GM18517 (cell line): ENCODE results near the gene HPS1.

ENCODE experiments used
- ATAC-seq: cut with Tn5 transposase; IDR thresholded peaks from one replicate; pipeline ENCODE4 v1.9.1; 2021; ENCODE audit warnings: mild to moderate bottlenecking, moderate library complexity; ENCODE audit not compliant: unreplicated experiment

The HPS1 gene

DNA sequence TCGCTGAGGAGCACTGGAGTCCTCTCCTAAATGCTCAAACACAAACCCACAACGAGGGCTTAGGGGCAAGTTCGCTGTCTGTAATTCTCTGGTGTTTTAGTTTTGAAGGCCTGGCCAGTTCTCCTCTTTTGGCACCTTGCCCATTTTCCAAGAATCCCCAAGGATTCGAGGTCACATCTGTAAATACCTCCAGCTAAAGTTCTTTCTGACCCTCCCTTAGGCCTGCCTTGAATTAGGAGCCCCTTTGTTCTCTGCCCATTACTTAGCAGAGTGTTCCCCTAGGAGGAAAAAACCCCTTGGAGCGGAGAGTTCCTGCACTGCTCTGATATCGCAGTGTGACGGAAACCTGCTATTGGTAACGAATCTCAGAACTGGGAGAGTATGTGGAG is 31.0 kb downstream of the HPS1 start:
- ATAC-seq: no peak

DNA sequence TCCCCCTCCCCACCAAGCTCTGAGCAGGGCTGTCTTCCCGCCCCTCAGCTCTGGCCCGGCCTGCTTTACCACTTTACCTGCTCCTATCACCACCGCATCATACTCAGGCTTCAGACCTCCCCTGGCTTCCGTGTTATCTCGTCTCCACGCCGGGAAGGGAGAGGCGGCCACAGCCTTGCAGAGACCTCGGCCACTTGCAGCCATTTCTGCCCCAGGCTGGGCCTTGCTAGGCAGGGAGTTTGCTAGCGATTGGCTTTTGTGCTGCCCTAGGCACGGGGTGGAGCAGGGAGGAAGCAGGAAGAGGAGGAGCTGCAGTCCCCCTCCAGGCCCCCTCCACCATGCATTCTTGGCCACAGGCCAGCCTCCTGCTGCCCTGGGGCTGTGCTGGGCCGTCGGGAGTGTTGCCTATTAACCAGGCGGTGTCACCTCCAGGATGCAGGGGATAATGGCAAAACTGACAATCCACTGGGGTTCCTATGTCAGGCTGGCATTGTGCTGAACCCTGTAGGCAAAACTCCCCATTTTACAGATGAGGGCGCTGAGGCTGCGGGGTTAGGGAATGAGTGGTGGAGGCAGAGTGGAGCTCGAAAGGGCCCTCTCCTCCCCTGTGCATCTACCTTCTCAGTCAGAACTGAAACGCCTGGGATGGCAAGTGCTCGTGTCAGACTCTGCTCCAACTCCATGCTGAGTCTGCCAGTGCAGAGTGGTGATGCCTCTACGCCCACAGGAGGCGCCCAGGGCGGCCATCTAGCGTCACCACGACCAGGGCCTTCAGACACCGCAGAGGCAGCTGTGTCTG is 31.6 kb downstream of the HPS1 start, which contains the start of gene PYROXD2:
Gene PYROXD2 (minus strand): TSS at position 251 of the 799 bp plus-strand sequence. CDS start 47 bp downstream, at position 204.
- no peak for ATAC-seq

DNA sequence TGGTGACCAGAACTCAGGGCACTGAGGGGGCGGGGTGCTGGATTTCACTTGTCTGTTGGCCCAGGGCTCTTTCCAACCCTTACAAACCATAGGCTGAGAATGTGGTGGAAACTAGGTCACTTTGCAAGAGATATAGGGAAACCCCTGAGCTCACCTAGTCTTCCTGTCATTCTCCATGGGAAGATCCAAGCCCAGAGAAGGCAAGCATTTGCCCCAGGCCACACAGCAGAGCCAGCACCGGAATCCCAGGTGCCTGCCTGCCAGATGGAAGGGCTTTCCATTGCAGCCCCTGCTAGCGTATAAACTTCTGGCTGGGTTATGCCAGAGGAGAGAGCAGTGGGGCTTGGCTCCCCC is 32.2 kb downstream of the HPS1 start:
- ATAC-seq: no peak

DNA sequence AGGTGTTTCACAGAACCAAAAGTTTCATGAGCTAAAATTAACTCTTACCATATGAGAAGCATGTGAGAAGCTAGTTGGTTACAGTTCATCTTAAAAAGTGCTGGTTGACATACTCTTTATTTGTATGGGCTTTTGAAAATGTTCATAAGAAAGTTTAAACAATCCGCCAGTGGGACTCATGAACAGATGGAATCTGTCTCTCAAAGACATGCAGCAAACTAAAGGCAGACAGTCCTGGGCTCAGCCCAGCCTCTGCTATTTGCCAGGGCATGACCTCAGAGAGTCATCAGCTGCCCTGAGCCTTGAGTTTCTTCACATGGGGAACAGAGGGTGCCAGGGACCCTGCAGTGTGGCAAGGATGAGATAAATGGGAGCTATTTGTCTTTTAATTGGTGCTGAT is 35.0 kb downstream of the HPS1 start:
- ATAC-seq: no peak

DNA sequence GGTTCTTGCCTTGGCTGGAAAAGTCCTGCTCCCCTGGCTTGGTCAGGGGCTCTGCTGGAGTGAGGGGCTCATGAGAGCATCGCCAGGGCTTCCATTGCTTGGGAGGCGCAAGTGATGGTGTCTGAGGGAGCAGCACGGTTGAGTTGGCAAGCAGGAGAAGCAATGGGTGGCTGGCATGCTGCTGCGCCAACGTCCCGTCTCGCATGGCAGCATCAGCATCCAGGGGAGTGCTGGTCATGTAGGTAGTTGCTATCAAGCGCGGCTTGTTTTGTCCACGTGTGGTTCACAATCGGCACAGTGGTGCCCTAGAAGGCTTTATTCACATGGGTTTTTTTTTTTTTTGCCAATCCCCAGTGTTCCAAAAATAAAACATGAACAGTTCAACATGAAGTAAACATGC is 35.6 kb downstream of the HPS1 start:
- no peak for ATAC-seq

DNA sequence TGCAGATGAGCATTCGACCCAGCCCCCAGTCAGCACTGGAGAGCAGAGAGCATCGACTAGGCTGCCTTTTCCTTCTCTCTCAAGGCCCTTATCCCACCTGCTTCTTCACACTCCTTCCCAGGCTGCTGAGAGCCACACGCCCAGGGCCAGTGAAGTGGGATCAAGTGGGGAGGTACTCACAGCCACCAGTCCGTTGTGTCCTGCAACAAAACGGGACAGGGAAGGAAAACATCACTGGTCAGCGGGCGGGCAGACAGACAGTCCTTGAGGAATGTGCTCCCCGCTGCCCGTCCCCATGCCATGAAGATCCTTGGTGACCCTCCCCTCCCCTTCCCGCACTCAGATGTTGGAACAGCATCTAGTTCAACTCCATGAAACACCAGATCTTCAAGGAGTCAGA is 36.0 kb downstream of the HPS1 start:
- no peak for ATAC-seq

DNA sequence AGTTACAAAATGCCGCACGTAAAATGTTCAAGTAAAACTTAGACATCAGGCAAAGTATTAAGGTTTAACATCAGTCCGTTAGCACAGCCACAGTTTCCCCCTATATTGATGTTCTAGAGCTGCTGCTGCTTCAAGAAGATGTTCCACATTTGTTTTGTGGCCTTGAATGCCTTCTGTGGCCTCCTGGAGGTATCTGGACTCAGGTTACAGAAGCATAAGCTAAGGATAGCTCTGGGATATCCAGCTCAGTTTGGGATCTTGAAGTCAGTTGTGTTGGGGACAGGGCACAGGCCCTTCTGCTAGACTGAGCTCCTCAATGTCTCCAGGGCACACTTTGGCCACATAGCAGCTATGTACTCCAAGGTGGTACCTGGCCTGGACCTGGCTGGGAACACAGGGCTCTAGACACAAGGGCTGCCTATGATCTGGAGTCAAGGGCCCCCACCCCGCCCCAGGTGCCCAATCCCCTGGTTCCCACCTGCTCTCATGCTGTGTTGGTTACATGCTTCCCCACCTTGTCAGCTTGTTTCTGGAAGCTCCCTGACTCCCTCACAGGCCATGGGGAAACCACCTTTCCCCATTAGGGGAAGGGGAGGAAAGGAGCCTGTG is 36.5 kb downstream of the HPS1 start:
- no peak for ATAC-seq

DNA sequence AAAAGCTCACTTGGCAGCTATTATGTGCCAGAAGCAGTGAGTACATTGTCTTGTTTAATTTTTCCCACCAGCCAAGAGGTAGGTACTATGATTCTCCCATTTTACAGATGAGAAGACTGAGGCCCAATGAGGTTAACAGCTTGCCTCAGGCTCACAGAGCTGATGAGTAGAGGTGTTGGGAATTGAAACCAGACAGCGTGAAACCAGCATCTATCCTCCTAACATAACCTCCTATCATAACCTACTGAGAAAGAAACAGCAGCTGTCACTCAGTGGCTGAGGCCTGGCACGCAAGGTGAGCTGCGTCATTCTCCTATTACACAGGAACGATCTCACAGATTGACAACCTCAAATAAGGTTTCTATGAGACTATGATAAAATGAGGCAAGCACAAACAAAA is 37.9 kb downstream of the HPS1 start:
- no peak for ATAC-seq

DNA sequence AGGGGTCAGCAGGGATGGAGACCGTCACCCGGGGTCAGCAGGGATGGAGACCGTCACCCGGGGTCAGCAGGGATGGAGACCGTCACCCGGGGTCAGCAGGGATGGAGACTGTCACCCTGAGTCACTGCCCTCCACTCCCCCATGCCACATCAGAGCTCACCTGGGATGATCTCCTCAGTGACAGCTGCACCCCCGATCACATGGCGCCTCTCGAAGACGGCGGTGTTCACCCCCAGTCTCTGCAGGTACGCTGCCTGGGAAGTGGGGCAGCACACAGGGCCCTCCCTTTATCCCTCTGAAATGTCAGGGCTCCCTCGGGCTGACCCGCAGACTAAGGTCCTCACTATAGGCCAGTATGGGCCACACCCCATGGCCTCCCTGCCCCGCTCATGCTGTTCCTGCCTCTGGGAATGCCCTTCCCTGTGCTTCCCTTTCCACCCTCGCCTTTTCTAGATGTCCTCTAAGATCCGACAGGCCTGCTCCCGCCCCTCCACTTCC is 38.9 kb downstream of the HPS1 start:
- ATAC-seq: no peak

DNA sequence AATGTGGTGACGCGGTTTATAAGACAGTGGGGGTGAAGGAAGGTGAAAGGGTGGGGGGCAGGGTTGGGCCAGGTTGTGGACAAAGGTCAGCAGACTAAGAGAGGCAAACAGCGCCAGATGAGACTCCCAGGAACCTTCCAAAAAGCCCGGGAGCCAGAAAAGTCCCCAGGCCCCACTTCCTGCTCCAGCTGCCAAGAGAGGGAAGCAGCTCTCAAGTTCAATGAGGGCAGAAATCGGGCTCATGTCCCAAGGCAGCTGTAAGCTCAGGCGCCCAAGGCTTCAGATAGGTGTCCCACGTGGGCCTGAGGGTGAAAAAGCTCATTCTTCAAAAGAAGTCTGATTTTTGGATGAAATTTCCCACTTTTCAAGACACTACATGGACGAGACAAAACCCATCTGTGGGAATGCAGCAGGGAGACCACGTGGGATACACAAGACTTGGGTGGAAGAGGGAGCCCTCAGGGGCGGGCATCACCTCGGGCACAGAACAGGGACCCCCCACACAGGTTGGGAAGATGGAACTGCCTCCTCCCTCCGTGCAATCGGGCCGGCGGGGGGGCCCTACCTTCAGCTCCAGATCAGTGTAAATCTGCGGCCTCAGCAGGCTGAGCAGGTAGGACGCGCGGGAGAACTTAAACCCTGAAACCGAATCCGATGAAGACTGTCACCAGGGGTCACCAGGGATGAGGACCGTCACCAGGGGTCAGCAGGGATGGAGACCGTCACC is 39.6 kb downstream of the HPS1 start:
- ATAC-seq: no peak

DNA sequence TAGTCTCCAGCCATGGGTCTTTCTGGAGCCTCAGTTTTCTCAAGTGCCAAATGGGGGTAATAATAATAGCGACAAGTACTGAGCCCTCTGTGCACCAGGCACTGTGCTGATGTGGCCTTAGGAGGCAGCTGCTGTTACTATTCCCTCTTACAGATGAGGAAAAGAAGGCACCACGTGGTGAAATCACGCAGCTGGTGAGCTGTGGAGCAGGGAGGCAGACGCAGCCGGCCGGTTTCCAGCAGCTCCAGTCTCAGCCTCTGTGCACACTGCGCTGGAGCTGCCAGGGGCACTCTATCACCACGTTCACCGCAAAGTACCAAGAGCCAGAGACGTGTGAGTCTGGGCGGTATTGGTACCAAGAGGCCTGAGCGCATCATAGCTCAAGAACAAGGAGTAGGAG is 41.3 kb downstream of the HPS1 start:
- ATAC-seq: no peak

DNA sequence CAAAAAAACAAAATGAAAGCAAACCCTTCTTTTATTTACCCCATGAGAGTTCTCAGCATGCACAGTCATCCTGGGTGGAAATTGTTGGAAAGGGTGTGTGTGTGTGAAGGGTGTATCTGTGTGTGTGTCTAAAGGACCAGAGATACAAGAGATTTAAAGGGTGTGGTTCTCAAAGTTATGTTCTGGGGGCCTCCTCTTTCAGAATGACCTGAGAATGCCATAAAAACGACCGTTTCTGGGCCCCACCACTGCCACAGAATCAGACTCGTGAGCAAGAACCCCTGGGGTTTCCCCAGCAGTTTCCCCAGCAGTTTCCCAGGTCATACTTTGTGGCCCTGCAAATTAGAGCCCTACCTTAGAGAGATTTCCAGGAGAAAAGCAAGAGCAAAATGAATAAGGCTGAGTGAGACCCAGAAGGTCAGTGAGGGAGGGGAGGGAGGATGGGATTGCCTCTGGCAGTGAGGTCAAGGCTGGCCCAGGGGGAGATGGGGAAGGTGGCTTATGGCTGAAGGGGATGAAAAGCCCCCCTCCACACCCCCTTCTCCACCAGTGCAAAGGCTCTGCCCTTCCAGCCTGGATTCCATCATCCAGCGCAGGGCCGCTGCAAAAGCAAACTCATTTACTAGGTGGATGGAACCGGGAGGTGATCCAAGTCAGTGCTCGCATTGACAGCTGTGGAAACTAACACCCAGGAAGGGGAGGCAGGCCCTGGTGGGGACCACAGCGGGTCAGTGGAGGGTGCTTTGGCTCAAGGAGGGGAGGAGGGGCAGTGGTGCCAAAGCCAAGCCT is 42.0 kb downstream of the HPS1 start:
- no peak for ATAC-seq

DNA sequence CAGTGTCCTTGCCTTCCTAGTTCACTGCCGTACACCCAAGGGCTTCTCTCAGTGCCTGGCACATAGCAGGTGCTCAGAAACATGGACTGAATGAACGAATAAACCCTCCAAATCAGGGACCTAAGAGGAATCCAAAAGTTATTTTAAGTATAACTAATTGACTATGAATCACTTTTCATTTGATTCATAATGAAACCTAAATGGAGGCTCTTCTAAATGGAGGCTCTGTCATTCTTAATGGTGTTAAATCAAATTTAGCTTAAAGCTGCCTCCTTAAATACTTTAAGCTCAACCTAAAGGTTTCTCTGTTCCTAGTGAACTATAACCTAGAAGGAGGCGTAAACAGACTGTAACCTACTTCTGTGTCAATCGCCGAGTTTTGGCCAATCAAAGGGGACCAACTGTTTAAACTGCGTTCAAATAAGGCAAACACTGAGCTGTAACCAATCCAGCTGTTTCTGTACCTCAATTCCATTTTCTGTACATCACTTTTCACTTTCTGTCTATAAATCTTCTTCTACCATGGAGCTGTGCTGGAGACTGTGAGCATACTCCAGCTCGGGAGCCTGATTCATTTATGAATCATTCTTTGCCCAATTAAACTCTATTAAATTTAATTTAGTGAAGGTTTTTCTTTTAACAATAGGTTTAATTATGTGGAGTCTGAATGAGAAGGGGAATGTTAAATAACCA is 42.8 kb downstream of the HPS1 start:
- no peak for ATAC-seq

DNA sequence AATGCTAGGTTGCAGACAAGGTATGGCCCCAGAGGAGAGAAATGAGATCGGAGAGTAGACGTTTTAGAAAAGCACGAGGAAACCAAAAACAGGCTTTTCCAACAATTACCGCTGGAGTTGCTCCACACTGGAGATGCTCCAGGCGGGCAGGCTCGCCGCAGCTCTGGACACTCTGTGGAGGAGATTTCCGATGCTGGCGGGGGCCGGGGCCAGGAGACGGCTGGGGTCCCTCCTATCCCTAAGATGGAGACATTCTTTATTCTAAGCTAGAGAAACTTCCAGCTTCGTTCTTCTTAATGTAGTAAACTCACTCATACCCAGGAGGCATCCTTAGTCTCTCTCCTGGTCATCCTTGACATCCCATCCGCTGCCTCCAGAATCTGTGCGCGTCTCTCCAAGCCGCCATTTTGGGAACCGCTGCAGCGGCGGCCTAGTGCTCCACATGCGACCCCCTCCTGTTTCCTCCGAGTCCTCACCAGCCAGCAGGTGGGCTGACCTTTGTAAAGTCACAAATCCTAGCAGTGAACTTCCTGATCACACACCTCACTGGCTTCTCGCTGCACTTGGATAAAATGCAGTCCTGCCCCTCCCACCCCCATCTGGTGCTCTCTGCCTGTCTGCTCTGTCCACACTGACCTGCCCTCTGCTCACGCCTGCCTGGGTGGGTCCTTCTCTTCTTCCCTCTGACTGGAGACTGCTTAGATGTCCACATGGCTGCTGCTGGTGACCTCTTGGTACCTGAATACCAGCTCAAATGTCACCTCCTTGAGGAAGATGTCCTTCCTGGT is 43.6 kb downstream of the HPS1 start:
- ATAC-seq: no peak

DNA sequence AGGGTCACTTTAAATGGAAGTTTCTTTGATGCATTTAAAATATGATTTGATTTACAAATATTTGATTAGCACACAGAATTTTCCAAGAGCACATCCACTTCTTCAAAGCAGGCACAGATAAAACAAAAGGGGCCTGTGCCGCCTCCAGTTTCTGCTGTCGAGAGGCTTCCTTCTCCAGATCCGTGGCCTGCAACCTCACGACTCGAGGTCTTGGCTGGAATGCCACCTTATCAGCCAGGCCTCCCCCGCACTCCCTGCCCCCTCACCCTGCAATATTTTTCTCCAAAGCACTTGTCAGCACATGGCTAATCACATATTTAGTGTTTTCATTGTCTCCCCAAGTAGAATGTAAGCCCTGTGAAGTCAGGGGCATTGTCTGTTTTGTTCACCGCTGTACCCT is 44.3 kb downstream of the HPS1 start:
- ATAC-seq: no peak

DNA sequence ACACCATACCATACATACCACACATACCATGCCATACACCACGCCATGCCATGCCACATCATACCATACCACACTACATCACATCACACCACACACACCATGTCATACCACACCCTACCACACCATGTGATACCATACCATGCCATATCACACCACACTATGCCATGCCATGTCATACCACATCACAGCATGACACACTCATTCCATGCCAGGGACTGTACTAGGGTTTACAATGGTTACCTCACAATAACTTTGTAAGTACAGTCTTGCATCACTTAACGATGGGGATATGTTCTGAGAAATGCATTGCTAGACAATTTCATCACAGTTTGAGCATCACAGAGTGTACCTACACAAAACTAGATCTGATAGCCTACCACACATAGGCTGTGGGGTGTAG is 46.3 kb downstream of the HPS1 start:
- ATAC-seq: no peak

DNA sequence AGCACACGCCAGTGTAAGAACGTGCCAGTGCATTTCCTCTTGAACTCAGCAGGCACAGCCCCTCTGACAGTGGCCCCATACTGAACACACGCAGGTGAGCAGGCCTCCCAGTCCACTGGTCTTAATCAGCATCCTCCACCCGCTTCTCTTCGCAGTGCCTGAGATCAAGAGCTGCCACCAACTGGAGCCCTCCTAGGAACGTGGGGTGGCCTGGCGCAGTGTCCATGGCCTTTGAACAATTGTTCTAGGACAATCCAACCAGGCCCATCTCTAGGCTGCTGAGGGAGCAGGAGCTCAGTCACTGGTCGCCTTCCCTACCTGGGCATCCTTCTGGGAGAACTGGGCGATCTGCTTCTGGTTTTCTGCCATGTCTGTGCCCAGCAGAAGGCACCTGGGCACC is 47.0 kb downstream of the HPS1 start:
- no peak for ATAC-seq

DNA sequence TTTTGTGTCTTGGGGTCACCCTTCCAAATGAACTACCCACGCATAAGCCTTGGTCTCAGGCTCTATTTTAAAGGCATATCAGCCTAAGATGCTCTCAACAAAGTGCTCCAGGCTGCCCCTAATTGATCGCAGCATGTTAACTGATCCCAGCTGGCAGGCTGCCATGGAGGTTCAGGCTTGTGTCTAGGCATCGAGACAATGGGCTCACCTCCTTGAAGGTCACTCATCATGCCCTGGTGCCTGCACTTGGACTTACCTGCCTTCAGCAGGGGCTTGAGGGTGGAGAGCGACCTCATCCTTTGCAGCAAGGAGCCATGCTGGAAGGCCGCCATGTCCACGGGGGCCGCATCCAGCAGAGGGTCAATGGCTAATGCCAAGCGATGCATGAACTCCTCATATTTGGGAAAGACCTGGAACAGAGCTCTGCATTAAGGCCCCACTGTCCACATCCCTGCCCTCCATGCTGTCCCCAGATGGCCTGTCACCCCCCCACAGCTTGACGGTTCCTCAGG is 49.6 kb downstream of the HPS1 start:
- ATAC-seq: no peak
